GM12878 (cell line): Measurements from ENCODE around the gene TPPP3. TPM values are rescaled to one million over a fixed set of nuclear protein-coding genes. Genes with fewer than 3 reads are reported as not detected.

Source experiments
- ATAC-seq: fragments of 200-7000 bp; cut with Tn5 transposase; 3 replicates; pipeline ENCODE4 v1.9.1; 2020; ENCODE audit warnings: mild to moderate bottlenecking, moderate library complexity
- BruUV-seq: library from RNA; stranded (reverse); fragments of 400-500 nt; replicated peaks from 2 replicates; lab custom pipeline; 2021; lab: Mats Ljungman, UMichigan
- CTCF ChIA-PET: fragments of 300-600 bp; sonication (Branson Sonifier 250); formaldehyde crosslinking; extraction: SDS; loops from one replicate; lab custom pipeline; 2021; ENCODE audit warnings: inconsistent platforms; lab: Yijun Ruan, JAX
- POLR2A ChIA-PET: fragments of 350-600 bp; formaldehyde crosslinking; extraction: SDS; loops from one replicate; lab custom pipeline; 2021; ENCODE audit warnings: inconsistent platforms; lab: Charles Lee
- RAD21 ChIA-PET: fragments of 300-600 bp; sonication (Branson Sonifier 250); formaldehyde crosslinking; loops from one replicate; lab custom pipeline; 2023; ENCODE audit warnings: antibody characterized with exemption; ENCODE audit not compliant: unreplicated experiment; lab: Charles Lee
- SMC1A ChIA-PET: fragments of 300-600 bp; sonication (Branson Sonifier 250); formaldehyde crosslinking; loops from one replicate; lab custom pipeline; 2023; ENCODE audit not compliant: unreplicated experiment, uncharacterized antibody; lab: Charles Lee
- DNase-seq: peaks from one replicate; pipeline ENCODE4 v3.0.0-alpha.2; 2011; ENCODE audit warnings: low read depth, low spot score
- FAIRE-seq: peaks from 3 replicates; lab custom pipeline; 2011; peaks lifted over from hg19 to GRCh38; lab: Jason Lieb, UNC
- H2AFZ ChIP-seq: 2 replicates; pipeline ENCODE4 v1.6.0; 2011; ENCODE audit warnings: low read depth, low read length, control low read depth; ENCODE audit not compliant: control insufficient read depth
- H3K27ac ChIP-seq: 2 replicates; pipeline ENCODE4 v1.5.1; 2011; ENCODE audit warnings: control low read depth; ENCODE audit not compliant: control insufficient read depth, insufficient read depth
- H3K27me3 ChIP-seq, 2 experiments: replicated peaks in 1 of 2; 2 replicates each; pipeline versions ENCODE4 v1.6.0 to v1.6.1; 2011; ENCODE audit warnings: low read length in 1 of 2; ENCODE audit not compliant: control insufficient read depth in 2 of 2, insufficient read depth in 2 of 2
- H3K36me3 ChIP-seq, 2 experiments: 2 replicates each; pipeline ENCODE4 v1.5.1; 2011; ENCODE audit warnings: low read length in 1 of 2; ENCODE audit not compliant: control insufficient read depth in 2 of 2, insufficient read depth in 2 of 2
- H3K4me1 ChIP-seq: 2 replicates; pipeline ENCODE4 v1.6.1; 2011; ENCODE audit warnings: mild to moderate bottlenecking, low read length, moderate library complexity, mixed read lengths; ENCODE audit not compliant: control insufficient read depth, insufficient read depth
- H3K4me2 ChIP-seq: 2 replicates; pipeline ENCODE4 v1.6.0; 2011; ENCODE audit warnings: control low read depth; ENCODE audit not compliant: control insufficient read depth, insufficient read depth
- H3K4me3 ChIP-seq: fragments of 200-600 bp; sonication (generic); 2 replicates; pipeline ENCODE4 v1.5.1; 2016
- H3K79me2 ChIP-seq: 2 replicates; pipeline ENCODE4 v1.6.0; 2011; ENCODE audit warnings: low read length; ENCODE audit not compliant: control insufficient read depth, insufficient read depth
- H3K9ac ChIP-seq: 2 replicates; pipeline ENCODE4 v1.8.0; 2011; ENCODE audit warnings: low read length, control low read depth, mixed read lengths; ENCODE audit not compliant: control insufficient read depth, insufficient read depth
- H3K9me3 ChIP-seq: replicated peaks from 3 replicates; pipeline ENCODE4 v1.5.1; 2011; ENCODE audit warnings: mild to moderate bottlenecking, low read length; ENCODE audit not compliant: control insufficient read depth, insufficient read depth
- H4K20me1 ChIP-seq: 2 replicates; pipeline ENCODE4 v1.6.0; 2011; ENCODE audit not compliant: control insufficient read depth, insufficient read depth
- GABPA ChIP-seq: IDR thresholded peaks from 2 replicates; pipeline ENCODE4 v1.6.1; 2014; ENCODE audit warnings: antibody characterized with exemption, low read depth, mild to moderate bottlenecking, inconsistent platforms
- HDAC6 ChIP-seq: fragments of 200-600 bp; sonication (generic); IDR thresholded peaks from one replicate; pipeline ENCODE4 v1.8.0; 2017; ENCODE audit warnings: antibody characterized with exemption; ENCODE audit not compliant: unreplicated experiment
- LARP7 ChIP-seq: fragments of 450-650 bp; IDR thresholded peaks from 2 replicates; pipeline ENCODE4 v1.6.1; 2017; ENCODE audit warnings: mild to moderate bottlenecking
- MLLT1 ChIP-seq: fragments of 450-650 bp; IDR thresholded peaks from 2 replicates; pipeline ENCODE4 v1.6.1; 2016; ENCODE audit warnings: mild to moderate bottlenecking
- MYB ChIP-seq: fragments of 150-350 bp; IDR thresholded peaks from 2 replicates; pipeline ENCODE4 v1.6.1; 2014; ENCODE audit warnings: mild to moderate bottlenecking, low read depth, low read length, borderline replicate concordance
- MYC ChIP-seq: IDR thresholded peaks from 2 replicates; pipeline ENCODE4 v1.6.1; 2011; ENCODE audit warnings: mild to moderate bottlenecking, low read length, moderate library complexity, inconsistent platforms; ENCODE audit not compliant: insufficient read depth, insufficient replicate concordance, insufficient read length, severe bottlenecking
- TCF3 ChIP-seq: IDR thresholded peaks from 2 replicates; pipeline ENCODE4 v1.6.1; 2012; ENCODE audit warnings: low read depth, mild to moderate bottlenecking, low read length, borderline replicate concordance; ENCODE audit not compliant: insufficient read depth
- WGBS: methylation state at CpG from one replicate; pipeline ENCODE4 v1.1.6; 2016; ENCODE audit warnings: low lambda C conversion rate; ENCODE audit not compliant: insufficient replicate concordance, insufficient coverage; ENCODE audit errors: missing lambda C conversion rate; 5-methylcytosine and 5-hydroxymethylcytosine counted together
- in situ Hi-C: fragments of 300-500 bp; cut with MboI; formaldehyde crosslinking; loops from 9 replicates; pipeline ENCODE4 v1.14.3; 2018; ENCODE audit warnings: mixed read lengths
- intact Hi-C: fragments of 100-400 bp; cut with micrococcal nuclease; formaldehyde crosslinking; loops from one replicate; pipeline ENCODE4 v1.14.2; 2022; ENCODE audit not compliant: unreplicated experiment
- polyA plus RNA-seq, 11 experiments: library from polyadenylated mRNA; depleted of rRNA in 4 of 11; unstranded in 6 of 11; stranded (reverse) in 5 of 11; fragments of >200 nt; fragmentation: Nextera tagmentation in 4 of 11; fragmentation: Illumina TruSeq in 1 of 11; extraction: Ambion mirVana in 4 of 11; extraction: Trizol in 1 of 11; gene quantifications; 1 replicate in 1 of 11; 2 replicates in 10 of 11; pipeline versions ENCODE4 v1.2.1 to v1.2.3, GENCODE V29; 2011 to 2016; ENCODE audit warnings: inconsistent platforms in 2 of 11, missing spikeins in 2 of 11, low read depth in 1 of 11
- total RNA-seq, 4 experiments: library from RNA; depleted of rRNA in 3 of 4; stranded (reverse); fragments of >200 nt in 3 of 4; fragmentation: Illumina TruSeq in 1 of 4; extraction: Trizol in 1 of 4; gene quantifications; 2 replicates each; pipeline versions ENCODE4 v1.2.1 to v1.2.3, GENCODE V29; 2013 to 2021

Gene TPPP3
- total and polyA plus RNA-seq, 10 of the 15 experiments (the other 5 are each of a cell fraction or from before 2014, with no cell fraction given) = 0.14 TPM; not detected in 9

GRCh38 chr16:67429053-67429798 lies 35.9 kb upstream of the TPPP3 start:
- in situ Hi-C loops = no loop called here
- Histone ChIP-seq H3K9ac (no peak overlapping the region), H3K27me3 (peaks cover 12 to 14% of the 10 kb centered on the region in 2 experiments), H3K4me2 (no peak overlapping the region), H4K20me1 (no peaks in the 10 kb centered on the region), H2AFZ (no peak overlapping the region), H3K4me3 (no peak overlapping the region), H3K4me1 (peaks cover 4% of the 10 kb centered on the region; the same call in 1 of the 2 replicates), H3K9me3 (no peaks in the 10 kb centered on the region), H3K27ac (no peak overlapping the region), H3K36me3 (no peaks in the 10 kb centered on the region), H3K79me2 (no peaks in the 10 kb centered on the region)
- no peak for TF ChIP-seq TCF3
- no peak for TF ChIP-seq MLLT1
- no peak for TF ChIP-seq LARP7
- TF ChIP-seq GABPA = no peak
- TF ChIP-seq MYB = no peak
- TF ChIP-seq MYC = no peak
- TF ChIP-seq HDAC6 = no peak
- RAD21 ChIA-PET = interaction anchor here (1.4 to 3.1 kb wide), 5 partner anchors 18 to 103 kb away, joined by 3 to 31 read pairs (median 7); no protein-coding TSS in a partner anchor
- 81% methylated on average over 3 of the region's 3 CpGs for WGBS
- CTCF ChIA-PET = interaction anchor here (0.6 to 5.6 kb wide), 15 partner anchors 9 to 347 kb away, joined by 3 to 84 read pairs (median 4); partner anchors contain the start of genes CARMIL2 and ZDHHC1
- ATAC-seq (no peak), DNase-seq (no peak), FAIRE-seq (no peak)
- SMC1A ChIA-PET = interaction anchor here (1.5 to 2.8 kb wide), 5 partner anchors 17 to 60 kb away, joined by 3 to 19 read pairs (median 4); no protein-coding TSS in a partner anchor
- POLR2A ChIA-PET = no interaction called here
- intact Hi-C loops = no loop called here
- BruUV-seq = no TSS peak
